Fibroblast of lung (primary cell): Measurements from ENCODE around the gene SARM1.

Experiments
- EZH2 ChIP-seq: IDR thresholded peaks from 2 replicates; pipeline ENCODE4 v1.5.1; 2012; ENCODE audit warnings: low read length, control low read depth, mild to moderate bottlenecking; ENCODE audit errors: missing control alignments
- TF ChIP-seq, protein P1 (sequence below), 2 donors: IDR thresholded peaks in 1 of 2; conservative IDR thresholded peaks in 1 of 2; 1 replicate in 1 of 2; 2 replicates in 1 of 2; pipeline ENCODE4 v1.5.1; 2011 to 2012; ENCODE audit warnings: low read length in 2 of 2, control low read depth in 1 of 2, inconsistent platforms in 1 of 2, low read depth in 1 of 2, mild to moderate bottlenecking in 1 of 2

- TF ChIP-seq, protein P1, sequence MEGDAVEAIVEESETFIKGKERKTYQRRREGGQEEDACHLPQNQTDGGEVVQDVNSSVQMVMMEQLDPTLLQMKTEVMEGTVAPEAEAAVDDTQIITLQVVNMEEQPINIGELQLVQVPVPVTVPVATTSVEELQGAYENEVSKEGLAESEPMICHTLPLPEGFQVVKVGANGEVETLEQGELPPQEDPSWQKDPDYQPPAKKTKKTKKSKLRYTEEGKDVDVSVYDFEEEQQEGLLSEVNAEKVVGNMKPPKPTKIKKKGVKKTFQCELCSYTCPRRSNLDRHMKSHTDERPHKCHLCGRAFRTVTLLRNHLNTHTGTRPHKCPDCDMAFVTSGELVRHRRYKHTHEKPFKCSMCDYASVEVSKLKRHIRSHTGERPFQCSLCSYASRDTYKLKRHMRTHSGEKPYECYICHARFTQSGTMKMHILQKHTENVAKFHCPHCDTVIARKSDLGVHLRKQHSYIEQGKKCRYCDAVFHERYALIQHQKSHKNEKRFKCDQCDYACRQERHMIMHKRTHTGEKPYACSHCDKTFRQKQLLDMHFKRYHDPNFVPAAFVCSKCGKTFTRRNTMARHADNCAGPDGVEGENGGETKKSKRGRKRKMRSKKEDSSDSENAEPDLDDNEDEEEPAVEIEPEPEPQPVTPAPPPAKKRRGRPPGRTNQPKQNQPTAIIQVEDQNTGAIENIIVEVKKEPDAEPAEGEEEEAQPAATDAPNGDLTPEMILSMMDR (conservative IDR thresholded peaks at IDR 0.05 in 1 of 2, IDR thresholded peaks at IDR 0.05 in 1 of 2; ENCODE audit: low read depth in 1 of 2, low read length in 2 of 2), result no peak
- no peak for TF ChIP-seq EZH2
Observed at GRCh38 chr17:28324781-28325180, 46.7 kb upstream of the SARM1 start.
